Mesenchymal stem cell (in vitro differentiated cells and primary cell): ENCODE measurements around the gene GLTP.
A peak's percentile ranks its signal among the peaks of the same experiment; 100 is the strongest.

Experiments
- DNase-seq: peaks from one replicate; pipeline ENCODE4 v3.0.0-alpha.2; 2013
- H2AFZ ChIP-seq: one replicate; pipeline ENCODE4 v1.6.1; 2013; ENCODE audit warnings: low read depth, mild to moderate bottlenecking, control low read depth, inconsistent platforms, low read length, moderate library complexity
- H2AK5ac ChIP-seq: 2 replicates; pipeline ENCODE4 v1.6.1; 2013; ENCODE audit warnings: low read length, moderate library complexity, mild to moderate bottlenecking, inconsistent platforms; ENCODE audit not compliant: severe bottlenecking
- H2BK120ac ChIP-seq: one replicate; pipeline ENCODE4 v1.6.1; 2013; ENCODE audit warnings: low read depth, mild to moderate bottlenecking, inconsistent platforms, low read length, moderate library complexity
- H2BK12ac ChIP-seq, 2 experiments: one replicate each; pipeline ENCODE4 v1.6.1; 2013; ENCODE audit warnings: inconsistent platforms in 2 of 2, low read length in 2 of 2, mild to moderate bottlenecking in 2 of 2, moderate library complexity in 2 of 2, control low read depth in 1 of 2
- H2BK15ac ChIP-seq: one replicate; pipeline ENCODE4 v1.6.1; 2013; ENCODE audit warnings: mild to moderate bottlenecking, low read depth, inconsistent platforms; ENCODE audit not compliant: poor library complexity, severe bottlenecking
- H2BK5ac ChIP-seq: 2 replicates; pipeline ENCODE4 v1.6.1; 2013; ENCODE audit warnings: low read depth, mild to moderate bottlenecking, low read length, control low read depth, inconsistent platforms; ENCODE audit not compliant: poor library complexity, severe bottlenecking
- H3K14ac ChIP-seq, 2 experiments: one replicate each; pipeline ENCODE4 v1.6.1; 2013; ENCODE audit warnings: inconsistent platforms in 2 of 2, low read length in 2 of 2, control low read depth in 1 of 2, mild to moderate bottlenecking in 1 of 2, moderate library complexity in 1 of 2
- H3K18ac ChIP-seq, 2 experiments: one replicate each; pipeline ENCODE4 v1.6.1; 2013; ENCODE audit warnings: inconsistent platforms in 2 of 2, low read length in 2 of 2, control low read depth in 1 of 2, low read depth in 1 of 2, mild to moderate bottlenecking in 1 of 2
- H3K23ac ChIP-seq, 2 experiments: one replicate each; pipeline ENCODE4 v1.6.1; 2013; ENCODE audit warnings: inconsistent platforms in 2 of 2, low read length in 2 of 2, mild to moderate bottlenecking in 2 of 2, moderate library complexity in 2 of 2, control low read depth in 1 of 2
- H3K27ac ChIP-seq: 2 replicates; pipeline ENCODE4 v1.5.1; 2013; ENCODE audit warnings: mild to moderate bottlenecking, moderate library complexity, low read length, control low read depth, inconsistent platforms; ENCODE audit not compliant: poor library complexity, severe bottlenecking
- H3K27me3 ChIP-seq, 2 experiments: 2 replicates each; pipeline versions ENCODE4 v1.6.1 to v1.7.0; 2013; ENCODE audit warnings: low read length in 2 of 2, mild to moderate bottlenecking in 2 of 2, moderate library complexity in 2 of 2, control low read depth in 1 of 2, inconsistent platforms in 1 of 2; ENCODE audit not compliant: control insufficient read depth in 1 of 2, insufficient read depth in 1 of 2
- H3K36me3 ChIP-seq, 2 experiments: 2 replicates each; pipeline versions ENCODE4 v1.6.1 to v1.7.0; 2013; ENCODE audit warnings: low read length in 2 of 2, control low read depth in 1 of 2, inconsistent platforms in 1 of 2, low read depth in 1 of 2, mild to moderate bottlenecking in 1 of 2; ENCODE audit not compliant: insufficient read depth in 2 of 2, control insufficient read depth in 1 of 2
- H3K4ac ChIP-seq, 2 experiments: one replicate each; pipeline ENCODE4 v1.6.1; 2013; ENCODE audit warnings: inconsistent platforms in 2 of 2, low read length in 2 of 2, mild to moderate bottlenecking in 2 of 2, moderate library complexity in 2 of 2, control low read depth in 1 of 2, low read depth in 1 of 2
- H3K4me1 ChIP-seq: 2 replicates; pipeline ENCODE4 v1.6.1; 2013; ENCODE audit warnings: low read depth, low read length, control low read depth; ENCODE audit not compliant: control insufficient read depth, insufficient read depth
- H3K4me2 ChIP-seq: 2 replicates; pipeline ENCODE4 v1.6.1; 2013; ENCODE audit warnings: low read length, mild to moderate bottlenecking, inconsistent platforms; ENCODE audit not compliant: poor library complexity, severe bottlenecking
- H3K4me3 ChIP-seq, 2 experiments: 2 replicates each; pipeline versions ENCODE4 v1.5.1 to v1.7.0; 2013; ENCODE audit warnings: low read length in 2 of 2, mild to moderate bottlenecking in 2 of 2, control low read depth in 1 of 2, low read depth in 1 of 2; ENCODE audit not compliant: insufficient read depth in 1 of 2
- H3K79me1 ChIP-seq: replicated peaks from 2 replicates; pipeline ENCODE4 v1.6.1; 2013; ENCODE audit warnings: mild to moderate bottlenecking, control low read depth, low read length, inconsistent platforms; ENCODE audit not compliant: poor library complexity, severe bottlenecking
- H3K9ac ChIP-seq: 2 replicates; pipeline ENCODE4 v1.7.0; 2013; ENCODE audit warnings: mild to moderate bottlenecking, low read length, moderate library complexity
- H3K9me3 ChIP-seq: 2 replicates; pipeline ENCODE4 v1.7.0; 2013; ENCODE audit warnings: mild to moderate bottlenecking, low read length; ENCODE audit not compliant: control insufficient read depth
- H4K8ac ChIP-seq: one replicate; pipeline ENCODE4 v1.6.1; 2013; ENCODE audit warnings: inconsistent platforms, mild to moderate bottlenecking, low read length, moderate library complexity
- H4K91ac ChIP-seq: one replicate; pipeline ENCODE4 v1.6.1; 2013; ENCODE audit warnings: mild to moderate bottlenecking, low read length, inconsistent platforms
- WGBS: methylation state at CpG from one replicate; pipeline ENCODE4 v1.1.7; 2013; ENCODE audit warnings: mixed read lengths; 5-methylcytosine and 5-hydroxymethylcytosine counted together

GLTP gene

GRCh38 chr12:109820816-109821381, 59.4 kb downstream of the GLTP start:
- H3K27ac ChIP-seq, result no peak overlapping the region
- H2AFZ ChIP-seq, result no peak overlapping the region
- no peak overlapping the region for H2BK5ac ChIP-seq
- peaks cover 10% of the 10 kb centered on the region for H3K4me1 ChIP-seq
- no peak overlapping the region for H2BK12ac ChIP-seq
- H3K4ac ChIP-seq, result no peak overlapping the region
- no peak overlapping the region for H4K91ac ChIP-seq
- no peak overlapping the region for H2BK120ac ChIP-seq
- no peak overlapping the region for H3K4me2 ChIP-seq
- 89% methylated on average over 16 of the region's 16 CpGs for WGBS
- H3K27me3 ChIP-seq, result peaks cover 4 to 11% of the 10 kb centered on the region in 2 experiments
- H4K8ac ChIP-seq, result no peak overlapping the region
- no peak overlapping the region for H3K23ac ChIP-seq
- no peak overlapping the region for H3K4me3 ChIP-seq
- H2AK5ac ChIP-seq, result no peak overlapping the region
- H3K9me3 ChIP-seq, result no peaks in the 10 kb centered on the region
- no peak for DNase-seq
- H3K9ac ChIP-seq, result no peak overlapping the region
- H3K18ac ChIP-seq, result no peak overlapping the region
- H2BK15ac ChIP-seq, result no peak overlapping the region
- H3K36me3 ChIP-seq, result no peaks in the 10 kb centered on the region
- H3K14ac ChIP-seq, result no peak overlapping the region
- H3K79me1 ChIP-seq, result peaks cover 3% of the 10 kb centered on the region

DNA sequence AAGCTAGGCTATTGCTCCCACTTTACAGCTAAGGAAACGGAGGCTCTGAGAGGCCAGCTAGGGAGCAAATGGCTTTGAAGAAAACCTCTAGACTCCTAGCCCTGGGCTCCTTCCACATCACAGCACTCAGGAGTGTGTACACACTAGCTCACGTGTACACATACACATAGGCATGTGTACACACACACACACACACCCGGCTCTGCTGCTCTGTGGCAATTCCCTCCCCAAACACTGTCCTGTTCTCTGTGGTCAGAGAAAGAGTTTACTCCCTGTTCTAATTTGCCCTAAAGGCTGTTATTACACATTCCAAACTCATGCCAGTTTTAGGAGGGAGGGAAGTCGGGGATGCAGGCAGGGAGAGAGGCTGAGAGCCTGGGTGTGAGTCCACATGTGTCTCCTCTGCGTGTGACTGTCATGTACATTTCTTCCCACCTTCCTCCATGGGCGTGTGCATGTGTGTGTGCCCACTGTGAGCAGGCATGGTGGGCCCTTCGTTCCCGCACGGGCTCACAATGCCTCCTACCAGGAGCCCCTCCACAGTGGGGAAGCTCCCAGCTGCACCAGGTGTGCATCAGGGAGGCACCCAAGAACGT, 61.3 kb downstream of the GLTP start:
- no peak overlapping the region for H2AK5ac ChIP-seq
- no peak overlapping the region for H3K4ac ChIP-seq
- peaks cover 2% of the 10 kb centered on the region for H3K9me3 ChIP-seq
- H3K79me1 ChIP-seq, result peaks cover 1% of the 10 kb centered on the region
- no peak overlapping the region for H3K4me3 ChIP-seq
- no peak overlapping the region for H2AFZ ChIP-seq
- no peak overlapping the region for H3K14ac ChIP-seq
- 71% methylated on average over 10 of the region's 10 CpGs for WGBS
- H3K4me1 ChIP-seq, result peaks cover 10% of the 10 kb centered on the region
- H2BK15ac ChIP-seq, result no peak overlapping the region
- no peak overlapping the region for H3K9ac ChIP-seq
- H3K36me3 ChIP-seq, result peaks cover 3 to 7% of the 10 kb centered on the region in 2 experiments
- no peak overlapping the region for H2BK12ac ChIP-seq
- no peak overlapping the region for H4K8ac ChIP-seq
- H3K4me2 ChIP-seq, result no peak overlapping the region
- H3K27me3 ChIP-seq, result peaks cover 4 to 14% of the 10 kb centered on the region in 2 experiments
- no peak overlapping the region for H2BK5ac ChIP-seq
- H4K91ac ChIP-seq, result no peak overlapping the region
- no peak overlapping the region for H3K23ac ChIP-seq
- no peak overlapping the region for H3K18ac ChIP-seq
- DNase-seq, result peak; percentile 9
- H2BK120ac ChIP-seq, result no peak overlapping the region
- H3K27ac ChIP-seq, result no peak overlapping the region

- Histone ChIP-seq H3K9ac (no peak overlapping the region), H2BK15ac (no peak overlapping the region), H3K36me3 (peaks cover 7 to 9% of the 10 kb centered on the region in 2 experiments), H2BK12ac (no peak overlapping the region), H3K4ac (no peak overlapping the region), H3K27ac (no peak overlapping the region), H3K4me2 (no peak overlapping the region), H3K14ac (no peak overlapping the region), H4K8ac (no peak overlapping the region), H2BK120ac (no peak overlapping the region), H3K18ac (no peak overlapping the region), H2BK5ac (no peak overlapping the region), H2AK5ac (no peak overlapping the region), H3K9me3 (peaks cover 8% of the 10 kb centered on the region), H3K23ac (no peak overlapping the region), H3K27me3 (peaks cover 4 to 14% of the 10 kb centered on the region in 2 experiments), H3K4me1 (peaks cover 9% of the 10 kb centered on the region), H3K79me1 (peaks cover 1% of the 10 kb centered on the region), H2AFZ (no peak overlapping the region), H3K4me3 (no peak overlapping the region), H4K91ac (no peak overlapping the region)
- DNase-seq, result no peak
- 94% methylated on average over 4 of the region's 9 CpGs for WGBS
Observed at GRCh38 chr12:109818253-109818652, 62.1 kb downstream of the GLTP start.

GRCh38 chr12:109817627-109818231, 62.6 kb downstream of the GLTP start:
- Histone ChIP-seq H3K9ac (no peak overlapping the region), H3K36me3 (peaks cover 7 to 9% of the 10 kb centered on the region in 2 experiments), H3K18ac (no peak overlapping the region), H2BK15ac (no peak overlapping the region), H3K27me3 (peaks cover 4 to 14% of the 10 kb centered on the region in 2 experiments), H4K8ac (no peak overlapping the region), H2AK5ac (no peak overlapping the region), H3K27ac (no peak overlapping the region), H3K23ac (no peak overlapping the region), H2BK120ac (no peak overlapping the region), H3K9me3 (peaks cover 8% of the 10 kb centered on the region), H3K4me1 (peaks cover 4% of the 10 kb centered on the region), H3K79me1 (peaks cover 1% of the 10 kb centered on the region), H2BK5ac (no peak overlapping the region), H3K4me3 (no peak overlapping the region), H3K14ac (no peak overlapping the region), H2AFZ (no peak overlapping the region), H3K4ac (no peak overlapping the region), H2BK12ac (no peak overlapping the region), H4K91ac (no peak overlapping the region), H3K4me2 (no peak overlapping the region)
- WGBS, result 96% methylated on average over 8 of the region's 8 CpGs
- DNase-seq, result no peak
